Choroid plexus epithelial cell (primary cell): ENCODE data around the gene CAPZA1.

Source experiments
- DNase-seq: peaks from one replicate; pipeline ENCODE4 v3.0.0-alpha.2; 2010; ENCODE audit warnings: low read depth
- H3K4me3 ChIP-seq: 2 replicates; pipeline ENCODE4 v1.5.1; 2011; ENCODE audit warnings: low read depth, mild to moderate bottlenecking, control low read depth, low read length, moderate library complexity
- TF ChIP-seq, protein P1 (sequence below): conservative IDR thresholded peaks from 2 replicates; pipeline ENCODE4 v1.5.1; 2011; ENCODE audit warnings: low read depth, mild to moderate bottlenecking, control low read depth, inconsistent platforms, low read length, moderate library complexity

CAPZA1 gene

DNA sequence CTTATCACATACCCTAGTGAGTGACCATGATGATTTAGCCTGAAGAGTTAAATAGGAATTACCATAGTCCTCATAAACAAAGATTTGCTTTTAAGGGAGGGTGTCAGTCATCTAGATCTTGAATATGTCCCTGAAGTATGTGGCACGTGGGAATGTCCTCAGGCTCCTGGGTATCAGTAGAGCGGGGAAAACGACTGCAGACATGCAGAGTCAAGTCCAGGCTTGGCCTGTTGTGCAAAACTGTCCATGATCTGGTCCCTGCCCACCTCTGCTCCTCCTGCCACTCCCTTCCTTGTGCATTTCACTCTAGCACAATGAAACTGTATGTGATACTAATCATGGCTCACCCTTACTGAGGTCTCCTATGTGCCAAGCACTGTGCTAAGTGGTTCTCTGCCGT is 67.7 kb downstream of the CAPZA1 start:
- no peak for DNase-seq
- TF ChIP-seq, protein P1, sequence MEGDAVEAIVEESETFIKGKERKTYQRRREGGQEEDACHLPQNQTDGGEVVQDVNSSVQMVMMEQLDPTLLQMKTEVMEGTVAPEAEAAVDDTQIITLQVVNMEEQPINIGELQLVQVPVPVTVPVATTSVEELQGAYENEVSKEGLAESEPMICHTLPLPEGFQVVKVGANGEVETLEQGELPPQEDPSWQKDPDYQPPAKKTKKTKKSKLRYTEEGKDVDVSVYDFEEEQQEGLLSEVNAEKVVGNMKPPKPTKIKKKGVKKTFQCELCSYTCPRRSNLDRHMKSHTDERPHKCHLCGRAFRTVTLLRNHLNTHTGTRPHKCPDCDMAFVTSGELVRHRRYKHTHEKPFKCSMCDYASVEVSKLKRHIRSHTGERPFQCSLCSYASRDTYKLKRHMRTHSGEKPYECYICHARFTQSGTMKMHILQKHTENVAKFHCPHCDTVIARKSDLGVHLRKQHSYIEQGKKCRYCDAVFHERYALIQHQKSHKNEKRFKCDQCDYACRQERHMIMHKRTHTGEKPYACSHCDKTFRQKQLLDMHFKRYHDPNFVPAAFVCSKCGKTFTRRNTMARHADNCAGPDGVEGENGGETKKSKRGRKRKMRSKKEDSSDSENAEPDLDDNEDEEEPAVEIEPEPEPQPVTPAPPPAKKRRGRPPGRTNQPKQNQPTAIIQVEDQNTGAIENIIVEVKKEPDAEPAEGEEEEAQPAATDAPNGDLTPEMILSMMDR: no peak
- H3K4me3 ChIP-seq: no peak overlapping the region

DNA sequence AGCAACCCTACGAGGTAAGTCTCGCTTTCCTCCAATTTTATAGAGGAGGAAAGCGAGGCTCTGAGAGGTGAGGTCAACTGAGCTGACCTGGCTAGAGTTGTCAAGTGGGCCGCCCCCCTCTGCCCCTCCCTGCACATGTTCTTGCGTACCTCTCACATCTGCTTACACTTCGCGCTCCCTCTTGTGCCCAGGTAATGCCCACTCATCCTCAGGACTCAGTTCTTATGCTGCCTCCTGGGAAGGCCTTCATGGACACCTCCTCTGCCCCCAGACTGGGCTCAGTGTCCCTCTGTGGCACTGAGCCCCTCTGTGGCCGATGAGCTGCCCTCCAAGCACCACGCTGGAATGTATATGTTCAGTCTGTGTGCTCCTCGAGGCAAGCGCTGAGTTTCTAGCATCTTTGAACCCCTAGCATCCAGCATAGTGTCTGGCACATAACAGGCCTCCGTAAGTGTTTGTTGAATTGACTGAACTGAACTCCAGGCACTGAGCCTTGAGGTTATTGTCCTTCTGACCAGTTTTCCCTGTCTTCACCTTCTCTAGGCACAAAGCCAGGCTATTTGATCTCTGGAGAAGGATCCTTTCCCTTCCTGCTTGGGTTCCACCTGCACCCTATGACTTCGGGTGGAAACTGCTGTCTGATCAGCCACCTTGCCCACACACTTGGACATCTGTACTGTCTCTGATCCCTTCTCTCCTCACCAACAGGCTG is 68.3 kb downstream of the CAPZA1 start:
- no peak for DNase-seq
- TF ChIP-seq, protein P1: no peak

GRCh38 chr1:112688781-112689193 is 69.2 kb downstream of the CAPZA1 start:
- TF ChIP-seq, protein P1: no peak
- H3K4me3 ChIP-seq: no peak overlapping the region
- peak; percentile 67 for DNase-seq

More for the DNA sequence above, 68.3 kb downstream of the CAPZA1 start:
- no peak overlapping the region for H3K4me3 ChIP-seq

GRCh38 chr1:112689196-112689841 is 69.7 kb downstream of the CAPZA1 start:
- TF ChIP-seq, protein P1: no peak
- no peak overlapping the region for H3K4me3 ChIP-seq
- DNase-seq: no peak

GRCh38 chr1:112689842-112690237 is 70.2 kb downstream of the CAPZA1 start:
- no peak for DNase-seq

DNA sequence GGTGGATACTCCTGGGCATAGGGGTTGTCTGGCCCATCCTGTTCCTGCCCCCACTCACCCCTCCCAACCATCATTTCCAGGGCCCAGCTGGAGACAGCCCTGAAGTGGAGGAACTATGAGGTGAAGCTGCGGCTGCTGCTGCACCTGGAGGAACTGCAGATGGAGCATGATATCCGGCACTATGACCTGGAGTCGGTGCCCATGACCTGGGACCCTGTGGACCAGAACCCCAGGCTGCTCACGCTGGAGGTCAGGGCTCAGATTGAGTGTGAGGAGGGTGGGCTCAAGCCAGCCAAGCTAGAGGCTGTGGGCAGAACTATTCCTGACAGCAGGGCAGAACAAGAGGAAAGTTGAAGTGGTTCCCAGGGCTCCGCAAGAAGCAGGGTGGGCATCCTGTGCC is 73.0 kb downstream of the CAPZA1 start:
- TF ChIP-seq, protein P1: no peak
- no peak for DNase-seq
- no peak overlapping the region for H3K4me3 ChIP-seq

More at GRCh38 chr1:112689842-112690237, 70.2 kb downstream of the CAPZA1 start:
- TF ChIP-seq, protein P1: no peak
- no peak overlapping the region for H3K4me3 ChIP-seq
